T-helper 9 cell (primary cell): ENCODE data around the gene KRT82.
"Not testable (repeated sequence)": the region's sequence is repeated elsewhere in the genome, so short reads cannot be mapped to it uniquely, and the experiment has no call there.

Source experiments
- DNase-seq: peaks from one replicate; pipeline ENCODE4 v3.0.0-alpha.2; 2020
- total RNA-seq, 2 donors: gene quantifications; one replicate each; lab custom pipeline; 2026; lab: John Stamatoyannopoulos, UW

The KRT82 gene
- 0 reads per million in 2 donors for total RNA-seq

DNA sequence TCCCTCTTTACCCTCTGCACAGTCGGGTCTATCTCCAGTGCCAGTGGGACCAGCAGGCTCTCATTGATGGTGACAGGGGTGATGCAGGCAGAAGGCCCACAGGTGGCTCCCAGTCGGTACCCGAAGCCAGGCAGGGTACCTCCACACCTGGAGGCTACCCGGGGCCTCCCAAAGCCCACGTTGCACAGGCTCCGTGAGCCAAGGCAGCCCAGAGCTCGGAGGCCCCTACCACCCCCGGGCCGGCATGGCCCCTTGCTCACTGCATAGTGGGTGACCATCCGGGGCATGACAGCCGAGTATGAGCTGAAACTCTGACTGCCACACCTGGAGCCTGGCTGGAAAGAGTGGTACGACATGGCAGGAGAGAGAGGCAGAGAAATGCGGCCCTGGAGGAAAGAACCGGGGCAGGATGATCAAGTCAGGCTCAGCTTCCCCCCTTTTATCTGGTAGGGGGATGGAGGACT, at the start of gene KRT82:
Gene KRT82, minus strand, starts transcription at position 414 of the 464 bp plus-strand sequence. Its CDS starts 58 bp downstream, at position 356.
- no peak for DNase-seq

DNA sequence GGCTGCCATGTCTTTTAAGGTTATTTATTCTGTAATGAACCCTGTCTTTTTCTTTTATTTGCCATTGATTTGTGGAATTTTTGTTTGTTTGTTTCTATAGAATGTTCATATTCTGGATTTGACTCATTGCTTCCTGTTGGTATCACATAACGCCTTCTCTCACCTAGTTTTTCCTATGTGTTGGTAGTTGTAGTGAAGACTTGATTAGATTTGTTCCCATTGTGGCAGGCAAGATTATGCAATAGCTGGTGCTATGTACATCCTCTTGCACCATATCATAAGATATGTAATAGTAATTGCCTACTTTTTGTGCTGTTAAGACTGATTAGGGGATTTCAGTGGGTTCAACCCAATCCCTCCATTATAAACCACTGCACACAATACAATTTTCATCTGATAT, 49.7 kb upstream of the KRT82 start:
- no peak for DNase-seq

- no peak for DNase-seq
These were observed 48.5 kb upstream of the KRT82 start for GRCh38 chr12:52454411-52455201.

DNA sequence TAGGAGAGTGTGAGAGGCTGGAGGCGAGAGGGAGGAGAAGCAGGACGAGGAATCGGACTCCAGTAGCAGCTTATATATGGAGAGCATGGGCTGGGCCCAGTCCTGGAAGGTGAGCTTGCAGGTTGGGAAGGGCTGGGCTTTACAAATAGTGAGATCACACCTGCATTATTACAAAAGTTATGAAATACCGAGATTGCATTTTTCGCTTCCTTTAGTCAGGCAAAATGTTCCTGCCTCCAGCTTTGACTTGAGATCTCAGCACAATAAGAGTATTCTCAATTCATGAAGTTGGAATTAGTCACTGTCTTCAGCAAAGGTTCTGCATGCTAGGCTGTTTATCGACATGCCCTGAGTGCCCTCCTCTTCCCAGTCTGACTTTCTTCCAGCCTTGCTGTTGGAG, 46.0 kb upstream of the KRT82 start, which contains the start of gene KRT6B:
Gene KRT6B, minus strand, starts transcription at position 46 of the 400 bp plus-strand sequence. CDS start 68 bp downstream, outside the sequence.
- no peak for DNase-seq

DNA sequence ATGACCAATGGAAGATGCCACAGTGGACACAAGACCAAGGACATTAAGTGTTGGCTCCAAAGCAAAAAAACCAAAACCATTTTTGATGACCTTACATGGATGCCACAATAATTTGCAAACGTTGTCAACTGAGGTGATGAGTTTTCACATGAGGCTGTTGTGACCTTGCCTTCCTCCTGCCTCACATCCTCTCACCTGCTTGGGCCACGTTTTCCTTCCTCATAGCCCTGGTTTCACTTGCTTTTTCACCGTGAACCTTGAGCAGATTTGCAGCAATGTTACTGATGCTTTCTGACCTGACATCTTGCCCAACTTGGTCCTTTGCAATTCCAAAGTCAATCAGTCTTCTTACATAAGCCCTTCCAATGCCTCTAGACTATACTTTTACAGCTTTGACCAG, 42.1 kb upstream of the KRT82 start:
- DNase-seq, result no peak

- DNase-seq, result not testable (repeated sequence)
These were observed 41.1 kb upstream of the KRT82 start for GRCh38 chr12:52447196-52447595.

DNA sequence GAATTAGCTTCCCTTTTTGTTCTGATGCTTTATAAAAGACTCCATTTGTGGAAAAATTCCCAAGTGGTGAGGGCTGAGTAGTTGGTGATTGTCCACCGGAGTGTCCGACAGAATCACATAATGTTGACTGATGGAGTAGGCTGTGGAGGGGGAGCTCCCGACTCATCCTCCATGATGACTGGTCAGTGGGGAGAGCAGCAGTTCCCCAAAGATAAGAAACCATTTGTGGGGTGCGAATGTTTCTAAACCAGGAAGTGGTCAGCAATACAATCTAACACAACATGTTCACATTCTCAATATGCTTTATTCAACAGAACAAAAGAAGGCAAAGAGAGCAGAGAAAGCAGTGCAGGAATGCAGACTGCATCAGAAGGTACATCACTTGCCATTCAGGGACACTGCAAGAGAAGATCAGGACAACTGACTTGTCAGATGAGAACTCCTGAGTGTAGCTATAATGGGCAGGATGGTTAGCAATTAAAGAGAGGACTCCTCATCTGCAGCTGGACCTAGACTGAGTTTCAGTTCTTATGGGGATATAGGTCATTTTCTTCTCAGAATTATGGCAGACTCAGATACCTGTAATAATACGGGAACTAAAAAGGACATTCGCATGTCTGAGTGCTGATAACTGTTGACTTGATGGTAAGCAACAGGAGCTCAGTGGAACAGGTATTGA, 40.4 kb upstream of the KRT82 start:
- DNase-seq, result no peak

DNA sequence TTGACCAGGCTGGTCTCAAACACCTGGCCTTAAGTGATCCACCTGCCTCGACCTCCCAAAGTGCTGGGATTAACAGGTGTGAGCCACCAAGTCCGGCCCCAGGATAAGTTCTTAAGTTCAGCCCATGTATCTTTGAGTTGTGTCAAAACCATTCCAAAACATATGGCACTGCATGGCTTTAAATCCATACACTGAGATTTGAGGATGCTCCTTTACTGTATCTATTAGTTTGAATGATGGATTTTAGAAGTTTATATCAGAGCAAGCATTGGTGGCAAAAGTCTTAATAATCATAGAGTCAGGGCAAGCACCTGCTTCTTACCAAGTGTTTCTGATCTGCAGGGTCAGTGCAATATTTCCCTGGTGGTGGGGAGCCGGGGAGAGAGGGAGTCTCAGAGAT, 39.7 kb upstream of the KRT82 start:
- DNase-seq, result no peak

- no peak for DNase-seq
These were observed 38.8 kb upstream of the KRT82 start for GRCh38 chr12:52444647-52445595.

- DNase-seq, result no peak
These were observed 37.8 kb upstream of the KRT82 start for GRCh38 chr12:52443966-52444365.

- no peak for DNase-seq
These were observed 36.5 kb upstream of the KRT82 start for GRCh38 chr12:52442600-52443061.

DNA sequence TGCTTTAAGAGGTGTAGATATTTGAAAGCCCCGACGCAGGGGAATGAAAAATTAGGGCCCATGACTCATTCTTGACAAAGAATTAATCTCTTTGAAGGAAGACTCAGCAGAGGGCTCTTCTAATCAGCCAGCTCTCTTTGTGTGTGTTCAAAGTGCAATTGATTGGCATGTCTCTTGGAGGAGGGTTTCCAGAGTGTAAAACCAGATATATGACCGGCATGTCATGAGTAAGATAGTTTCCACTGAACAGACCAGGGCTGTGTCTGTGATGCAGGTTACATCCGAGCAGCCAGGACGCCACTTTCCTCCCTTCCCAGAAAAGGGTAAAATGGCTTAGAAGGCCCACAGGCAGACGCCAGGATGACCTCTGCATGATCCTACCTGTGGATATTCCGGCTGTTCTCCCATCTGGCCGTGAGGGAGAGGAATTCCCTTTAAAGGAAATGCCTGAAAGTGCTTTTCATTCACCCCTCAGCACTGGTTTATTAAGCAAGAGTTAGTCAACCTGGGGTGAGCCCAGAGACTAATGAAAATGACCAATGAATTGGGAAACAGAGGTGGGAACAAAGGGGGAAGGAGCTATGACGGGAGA, 35.3 kb upstream of the KRT82 start:
- no peak for DNase-seq

DNA sequence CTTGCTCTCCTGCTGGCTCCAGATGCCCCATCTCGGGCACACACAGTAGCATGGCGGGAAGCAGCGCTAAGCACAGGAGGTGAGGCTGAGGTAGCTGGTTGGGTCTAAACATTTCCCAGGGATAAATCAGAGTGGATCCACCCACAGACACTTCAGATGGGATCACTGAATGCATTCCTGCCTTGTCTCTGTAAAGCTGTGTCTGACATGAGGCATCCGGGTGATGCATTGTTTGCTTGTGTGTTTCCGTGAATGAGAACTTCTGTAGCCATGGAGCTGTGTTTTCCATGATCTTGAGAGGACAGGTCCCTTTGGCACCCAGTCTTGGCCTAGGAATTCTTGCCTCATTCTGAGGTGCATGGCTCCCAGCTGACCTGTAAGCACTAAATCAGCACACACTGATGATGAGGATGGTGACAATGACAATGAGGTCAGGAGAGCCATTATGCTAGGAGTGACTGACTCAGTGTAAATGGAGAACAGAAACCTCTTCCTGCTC, 34.7 kb upstream of the KRT82 start:
- DNase-seq, result no peak

- no peak for DNase-seq
These were observed 33.7 kb upstream of the KRT82 start for GRCh38 chr12:52439845-52440244.

- DNase-seq, result no peak
These were observed 33.3 kb upstream of the KRT82 start for GRCh38 chr12:52439420-52439819.

- no peak for DNase-seq
These were observed 32.5 kb upstream of the KRT82 start for GRCh38 chr12:52438305-52439301.

DNA sequence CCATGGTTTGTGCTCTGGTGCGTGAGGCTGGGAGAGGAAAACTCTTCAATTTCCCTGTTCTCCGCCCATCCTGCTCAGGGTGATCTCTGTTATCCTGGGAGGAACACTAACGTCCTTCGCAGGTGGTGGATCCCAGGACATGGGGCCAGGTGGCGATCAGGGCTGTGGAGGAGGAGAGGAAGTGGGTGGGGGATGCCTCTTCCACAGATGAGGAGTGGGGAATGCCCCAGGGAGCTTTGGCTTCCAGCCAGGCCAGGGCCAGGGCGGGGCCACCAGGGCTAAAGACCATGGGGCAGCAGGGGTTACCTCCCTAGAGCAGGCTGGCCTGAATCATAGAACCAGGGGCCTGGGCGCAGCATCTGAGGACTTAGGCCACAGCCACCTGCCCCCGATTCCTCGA, 31.4 kb upstream of the KRT82 start:
- DNase-seq, result no peak

DNA sequence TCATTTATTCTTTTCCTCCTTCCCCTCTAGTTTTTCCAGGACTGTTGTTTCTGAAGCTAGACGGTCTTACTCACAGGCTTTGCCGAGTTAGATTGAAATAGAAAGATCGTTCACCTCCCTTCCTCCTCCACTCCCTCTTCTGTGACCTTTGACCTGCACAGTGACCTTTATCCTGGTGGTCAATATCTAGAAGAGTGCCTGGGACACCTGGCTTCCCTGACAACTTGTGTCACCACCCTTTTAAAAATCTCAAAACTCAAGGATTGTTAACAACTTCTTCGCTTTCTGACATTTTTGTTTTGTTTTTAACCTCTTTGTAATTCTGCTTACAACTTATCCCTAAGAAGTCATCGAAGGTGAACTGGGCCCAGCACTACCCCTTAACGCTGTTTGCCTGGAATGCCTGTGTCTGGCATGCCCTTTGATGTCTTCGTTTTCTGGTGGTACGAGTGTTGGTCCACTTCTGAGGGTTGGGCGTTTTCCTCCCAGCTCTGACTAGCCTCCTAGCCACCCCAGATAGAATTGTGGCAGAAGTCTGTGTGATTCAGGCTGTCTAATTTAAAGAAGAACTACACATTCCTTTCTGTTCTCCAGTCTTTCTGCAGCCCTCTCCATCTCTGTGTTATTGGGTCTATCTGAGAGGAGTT, 30.8 kb upstream of the KRT82 start:
- no peak for DNase-seq

- no peak for DNase-seq
These were observed 30.1 kb upstream of the KRT82 start for GRCh38 chr12:52436000-52436827.
